Keratinocyte (primary cell): Measurements from ENCODE around the gene PDRG1. TPM values are rescaled to one million over a fixed set of nuclear protein-coding genes. Genes with fewer than 3 reads are reported as not detected.

ENCODE experiments used
- DNase-seq: peaks from one replicate; pipeline ENCODE4 v3.0.0-alpha.2; 2011; ENCODE audit warnings: low read depth, missing footprints, low spot score
- FAIRE-seq: peaks from 2 replicates; lab custom pipeline; 2011; peaks lifted over from hg19 to GRCh38; lab: Jason Lieb, UNC
- H2AFZ ChIP-seq: 2 replicates; pipeline ENCODE4 v1.6.0; 2012; ENCODE audit warnings: low read length, control low read depth, inconsistent platforms; ENCODE audit not compliant: control insufficient read depth
- H3K27ac ChIP-seq: 2 replicates; pipeline ENCODE4 v1.5.1; 2011; ENCODE audit warnings: low read length; ENCODE audit not compliant: control insufficient read depth, insufficient read depth
- H3K27me3 ChIP-seq: 3 replicates; pipeline ENCODE4 v1.6.0; 2011; ENCODE audit warnings: low read length; ENCODE audit not compliant: control insufficient read depth, insufficient read depth; ENCODE audit errors: extremely low read depth
- H3K36me3 ChIP-seq, 2 experiments: 2 replicates in 1 of 2; 3 replicates in 1 of 2; pipeline ENCODE4 v1.5.1; 2011; ENCODE audit warnings: low read length in 2 of 2, mild to moderate bottlenecking in 1 of 2; ENCODE audit not compliant: control insufficient read depth in 2 of 2, insufficient read depth in 2 of 2; ENCODE audit errors: extremely low read depth in 1 of 2
- H3K4me1 ChIP-seq: 3 replicates; pipeline ENCODE4 v1.5.1; 2011; ENCODE audit warnings: low read length; ENCODE audit not compliant: control insufficient read depth, insufficient read depth; ENCODE audit errors: extremely low read depth
- H3K4me2 ChIP-seq: 3 replicates; pipeline ENCODE4 v1.6.0; 2011; ENCODE audit warnings: low read depth, low read length; ENCODE audit not compliant: control insufficient read depth, insufficient read depth; ENCODE audit errors: extremely low read depth
- H3K4me3 ChIP-seq, 3 experiments: fragments of 200-600 bp in 1 of 3; sonication (generic) in 1 of 3; 2 replicates in 2 of 3; 3 replicates in 1 of 3; pipeline ENCODE4 v1.5.1; 2011 to 2016; ENCODE audit warnings: low read length in 3 of 3, mild to moderate bottlenecking in 3 of 3, control low read depth in 2 of 3, inconsistent platforms in 1 of 3, low read depth in 1 of 3, mixed read lengths in 1 of 3, mixed run types in 1 of 3, moderate library complexity in 1 of 3; ENCODE audit not compliant: control insufficient read depth in 2 of 3, insufficient read depth in 2 of 3; ENCODE audit errors: extremely low read depth in 1 of 3
- H3K79me2 ChIP-seq: 2 replicates; pipeline ENCODE4 v1.6.0; 2012; ENCODE audit warnings: low read length; ENCODE audit not compliant: control insufficient read depth, insufficient read depth
- H3K9ac ChIP-seq: 3 replicates; pipeline ENCODE4 v1.6.0; 2011; ENCODE audit warnings: low read length; ENCODE audit not compliant: control insufficient read depth, insufficient read depth; ENCODE audit errors: extremely low read depth
- H3K9me1 ChIP-seq: 3 replicates; pipeline ENCODE4 v1.6.0; 2011; ENCODE audit warnings: low read length; ENCODE audit not compliant: control insufficient read depth, insufficient read depth; ENCODE audit errors: extremely low read depth
- H3K9me3 ChIP-seq: 2 replicates; pipeline ENCODE4 v1.5.1; 2012; ENCODE audit warnings: low read depth, low read length; ENCODE audit not compliant: control insufficient read depth
- H4K20me1 ChIP-seq: 3 replicates; pipeline ENCODE4 v1.6.0; 2011; ENCODE audit warnings: low read length; ENCODE audit not compliant: control insufficient read depth, insufficient read depth; ENCODE audit errors: extremely low read depth
- CTCF ChIP-seq, 3 experiments: IDR thresholded peaks in 1 of 3; conservative IDR thresholded peaks in 1 of 3; optimal IDR thresholded peaks in 1 of 3; 2 replicates in 2 of 3; 3 replicates in 1 of 3; pipeline versions ENCODE3 to v1.5.1; 2011; ENCODE audit warnings: low read length in 3 of 3, mild to moderate bottlenecking in 3 of 3, moderate library complexity in 2 of 3, control low read depth in 1 of 3, inconsistent platforms in 1 of 3; ENCODE audit not compliant: insufficient read depth in 2 of 3; ENCODE audit errors: extremely low read depth in 1 of 3
- EZH2 ChIP-seq: IDR thresholded peaks from one replicate; pipeline ENCODE4 v1.6.1; 2012; ENCODE audit warnings: inconsistent platforms, mild to moderate bottlenecking, low read length, moderate library complexity
- dilution Hi-C: fragments of 300-500 bp; cut with MboI; formaldehyde crosslinking; loops from one replicate; pipeline ENCODE4 v1.7.0; 2020; ENCODE audit warnings: low sequenced_read_pairs; ENCODE audit not compliant: extremely low pct_ligation_motif_present
- polyA plus RNA-seq, 5 experiments: library from polyadenylated mRNA; depleted of rRNA in 3 of 5; stranded (reverse) in 3 of 5; stranded (forward) in 1 of 5; unstranded in 1 of 5; fragments of >200 nt; gene quantifications; 1 replicate in 1 of 5; 2 replicates in 3 of 5; 3 replicates in 1 of 5; pipeline versions ENCODE4 v1.2.1 to v1.2.3, GENCODE V29; 2011 to 2012; ENCODE audit warnings: missing spikeins in 2 of 5, low read depth in 1 of 5, low replicate concordance in 1 of 5

Gene PDRG1
- polyA plus RNA-seq, 1 donor (not counting 4 experiments of a cell fraction or from before 2014, with no cell fraction given): 15.3 TPM

GRCh38 chr20:31987744-31988143, 35.9 kb upstream of the PDRG1 start:
- Histone ChIP-seq H3K79me2 (no peaks in the 10 kb centered on the region), H3K4me3 (no peak overlapping the region), H3K9me1 (no peaks in the 10 kb centered on the region), H2AFZ (no peak overlapping the region), H3K9me3 (no peaks in the 10 kb centered on the region), H3K27me3 (no peaks in the 10 kb centered on the region), H3K36me3 (no peaks in the 10 kb centered on the region), H3K27ac (no peak overlapping the region), H3K4me1 (no peaks in the 10 kb centered on the region), H3K9ac (no peak overlapping the region), H3K4me2 (no peak overlapping the region), H4K20me1 (no peaks in the 10 kb centered on the region)
- dilution Hi-C loops: no loop called here
- TF ChIP-seq CTCF (optimal IDR thresholded peaks at IDR 0.05 in 1 of 3, IDR thresholded peaks at IDR 0.05 in 1 of 3, conservative IDR thresholded peaks at IDR 0.05 in 1 of 3; ENCODE audit: extremely low read depth in 1 of 3, insufficient read depth in 2 of 3, low read length in 3 of 3) (no peak), EZH2 (no peak)
- DNase-seq (no peak), FAIRE-seq (no peak)

GRCh38 chr20:31984981-31985471, 33.2 kb upstream of the PDRG1 start:
- Histone ChIP-seq H3K27ac (no peak overlapping the region), H3K4me3 (no peak overlapping the region), H3K9me3 (no peaks in the 10 kb centered on the region), H3K9ac (no peak overlapping the region), H3K79me2 (no peaks in the 10 kb centered on the region), H3K27me3 (peaks cover 7% of the 10 kb centered on the region), H3K9me1 (no peaks in the 10 kb centered on the region), H3K4me1 (no peaks in the 10 kb centered on the region), H2AFZ (no peak overlapping the region), H4K20me1 (no peaks in the 10 kb centered on the region), H3K36me3 (no peaks in the 10 kb centered on the region), H3K4me2 (no peak overlapping the region)
- dilution Hi-C loops: no loop called here
- no peak for FAIRE-seq
- DNase-seq: no peak
- no peak for TF ChIP-seq CTCF (optimal IDR thresholded peaks at IDR 0.05 in 1 of 3, IDR thresholded peaks at IDR 0.05 in 1 of 3, conservative IDR thresholded peaks at IDR 0.05 in 1 of 3; ENCODE audit: extremely low read depth in 1 of 3, insufficient read depth in 2 of 3, low read length in 3 of 3)
- no peak for TF ChIP-seq EZH2
